ENCODE results near the gene TRUB1.

GRCh38 chr10:114990991-114991390, 53.0 kb downstream of the TRUB1 start:
- TF ChIP-seq CTCF (IDR thresholded peaks at IDR 0.05; ENCODE audit: low read depth, low read length, poor library complexity, severe bottlenecking) (no peak), EZH2phosphoT487 (IDR thresholded peaks at IDR 0.05; ENCODE audit: borderline replicate concordance, low read length) (no peak)
